PFSK-1 (cell line): Measurements from ENCODE around the gene PPP1R14B.

Source experiments
- FOXP2 ChIP-seq: optimal IDR thresholded peaks from 2 replicates; pipeline ENCODE3; 2011; ENCODE audit warnings: borderline replicate concordance, control low read depth, inconsistent platforms; ENCODE audit not compliant: insufficient read depth; ENCODE audit errors: extremely low read length, extremely low read depth
- POLR2AphosphoS5 ChIP-seq: IDR thresholded peaks from 2 replicates; pipeline ENCODE4 v1.6.1; 2012; ENCODE audit warnings: low read depth, mild to moderate bottlenecking, control low read depth, low read length, moderate library complexity
- REST ChIP-seq, 2 experiments: IDR thresholded peaks; 2 replicates each; pipeline versions ENCODE4 v1.6.1 to v1.8.0; 2011 to 2012; ENCODE audit warnings: low read depth in 2 of 2, low read length in 2 of 2, control low read depth in 1 of 2, inconsistent platforms in 1 of 2, mild to moderate bottlenecking in 1 of 2, moderate library complexity in 1 of 2; ENCODE audit not compliant: insufficient read depth in 1 of 2
- SIN3A ChIP-seq: IDR thresholded peaks from 2 replicates; pipeline ENCODE4 v1.6.1; 2012; ENCODE audit warnings: mild to moderate bottlenecking, low read length, moderate library complexity, borderline replicate concordance; ENCODE audit not compliant: insufficient read depth
- TAF1 ChIP-seq: IDR thresholded peaks from 2 replicates; pipeline ENCODE4 v1.6.1; 2012; ENCODE audit warnings: low read length, control low read depth, borderline replicate concordance; ENCODE audit not compliant: insufficient read depth

The PPP1R14B gene

GRCh38 chr11:64219755-64220154 lies 27.0 kb downstream of the PPP1R14B start:
- TF ChIP-seq POLR2AphosphoS5 (no peak), REST (IDR thresholded peaks at IDR 0.05; ENCODE audit: insufficient read depth in 1 of 2, low read depth in 2 of 2, low read length in 2 of 2) (no peak), SIN3A (no peak)

- TF ChIP-seq POLR2AphosphoS5 (no peak), SIN3A (no peak), TAF1 (no peak), REST (IDR thresholded peaks at IDR 0.05; ENCODE audit: insufficient read depth in 1 of 2, low read depth in 2 of 2, low read length in 2 of 2) (no peak), FOXP2 (no peak)
These were observed 27.4 kb downstream of the PPP1R14B start for GRCh38 chr11:64219354-64219684.

- no peak for TF ChIP-seq SIN3A
These were observed 28.0 kb downstream of the PPP1R14B start for GRCh38 chr11:64218628-64219353.

- TF ChIP-seq TAF1 (no peak), SIN3A (no peak), REST (IDR thresholded peaks at IDR 0.05; ENCODE audit: insufficient read depth in 1 of 2, low read depth in 2 of 2, low read length in 2 of 2) (no peak), POLR2AphosphoS5 (no peak), FOXP2 (no peak)
These were observed 29.9 kb downstream of the PPP1R14B start for GRCh38 chr11:64216879-64217278.

- TF ChIP-seq REST (IDR thresholded peaks at IDR 0.05; ENCODE audit: insufficient read depth in 1 of 2, low read depth in 2 of 2, low read length in 2 of 2), result no peak
- TF ChIP-seq TAF1, result no peak
- TF ChIP-seq FOXP2, result no peak
- TF ChIP-seq POLR2AphosphoS5, result no peak
- no peak for TF ChIP-seq SIN3A
These were observed 35.4 kb downstream of the PPP1R14B start for GRCh38 chr11:64211181-64211872.
